ENCODE data around the gene AHCYL1. TPM values are rescaled to one million over a fixed set of nuclear protein-coding genes. Genes with fewer than 3 reads are reported as not detected.

The AHCYL1 gene
- total RNA-seq, 2 experiments from 2014 or later, result 89.6 to 92.3 TPM

DNA sequence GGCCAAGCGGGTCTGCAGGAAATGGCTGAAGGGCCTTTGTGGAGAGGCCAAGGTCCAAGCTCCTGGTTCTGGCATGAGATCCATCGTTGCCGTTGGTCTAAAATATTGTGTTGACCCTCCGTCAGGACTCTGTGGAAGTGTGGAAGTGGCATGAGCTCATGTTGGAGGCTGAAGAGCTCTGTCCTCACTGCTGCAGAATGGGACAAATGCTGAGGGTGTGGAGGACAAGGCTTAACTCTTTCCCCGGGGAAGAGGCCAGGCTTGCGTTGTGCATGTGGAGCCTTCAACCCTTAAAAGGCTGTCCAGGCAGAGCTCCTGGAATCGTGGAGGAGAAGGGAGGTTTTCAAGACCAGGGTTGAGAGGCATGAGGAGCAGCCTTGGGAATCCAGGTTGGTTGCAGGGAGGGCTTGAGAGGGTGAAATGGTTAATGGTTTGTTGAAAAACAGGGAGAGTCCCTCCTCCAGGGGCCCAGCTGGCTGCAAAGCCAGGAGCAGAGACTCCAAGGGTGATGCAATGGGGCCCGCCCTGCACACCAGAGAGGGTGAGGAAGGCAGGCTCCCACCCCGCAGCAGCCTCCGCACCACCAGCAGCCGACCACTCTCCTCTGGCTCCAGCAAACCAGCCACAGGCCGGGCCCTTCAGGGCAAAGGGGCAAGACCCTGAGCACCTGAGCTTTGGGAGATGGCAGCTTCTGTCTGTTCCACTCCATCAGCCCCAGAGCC is 6.7 kb upstream of the AHCYL1 start:
- CTCF ChIA-PET, result interaction anchor here (14.1 kb wide), 1 partner anchor 200 kb away, joined by 723 read pairs; no protein-coding TSS in a partner anchor
- Mint-ChIP-seq H3K4me3 (no peak overlapping the region), H3K4me1 (ENCODE audit: low read depth) (no peaks in the 10 kb centered on the region), H3K36me3 (no peaks in the 10 kb centered on the region), H3K27me3 (peaks cover 5% of the 10 kb centered on the region), H3K27ac (no peak overlapping the region), H3K9me3 (no peaks in the 10 kb centered on the region)
- intact Hi-C loops (cut with micrococcal nuclease), result no loop called here
- POLR2A ChIA-PET, result no interaction called here
- no peak for DNase-seq

DNA sequence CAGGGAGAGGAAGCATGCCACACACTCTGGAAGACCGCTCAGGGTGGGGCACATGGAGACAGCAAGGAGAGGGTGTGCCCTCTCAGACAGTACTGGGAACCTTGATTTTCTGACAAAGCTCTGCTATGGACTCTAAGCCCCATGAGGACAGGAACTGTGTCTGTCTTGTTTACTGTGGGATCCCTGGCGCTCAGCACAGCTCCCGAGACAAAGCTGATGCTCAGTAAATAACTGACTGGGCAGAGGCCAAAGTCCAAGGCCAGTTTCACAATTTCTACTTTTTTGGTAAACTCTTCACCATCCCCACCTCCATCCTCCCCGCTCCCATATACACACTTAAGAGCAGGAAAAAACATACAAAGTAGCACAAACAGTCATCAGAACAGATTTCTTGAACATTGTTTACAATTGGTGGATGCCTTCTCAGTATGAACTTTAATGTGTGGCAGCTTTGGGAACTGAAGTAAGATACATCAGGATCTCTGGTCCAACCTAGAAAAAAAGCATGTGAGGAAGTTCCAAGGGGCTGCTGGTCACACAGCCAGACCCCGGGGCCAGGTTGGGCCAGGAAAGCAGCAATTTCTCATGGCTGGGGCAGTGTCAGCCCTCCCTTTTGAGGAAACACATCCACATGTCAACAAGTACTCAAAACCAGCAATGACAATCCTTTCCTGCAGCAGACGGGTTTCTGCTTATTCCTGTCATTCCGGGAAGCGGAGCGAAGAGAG is 5.6 kb upstream of the AHCYL1 start:
- CTCF ChIA-PET, result interaction anchor here (14.1 kb wide), 1 partner anchor 201 kb away, joined by 723 read pairs; no protein-coding TSS in a partner anchor
- Mint-ChIP-seq H3K4me1 (ENCODE audit: low read depth) (peaks cover 1% of the 10 kb centered on the region), H3K36me3 (no peaks in the 10 kb centered on the region), H3K27me3 (peaks cover 5% of the 10 kb centered on the region), H3K27ac (no peak overlapping the region), H3K4me3 (no peak overlapping the region), H3K9me3 (no peaks in the 10 kb centered on the region)
- no peak for DNase-seq
- POLR2A ChIA-PET, result no interaction called here
- intact Hi-C loops (cut with micrococcal nuclease), result no loop called here

DNA sequence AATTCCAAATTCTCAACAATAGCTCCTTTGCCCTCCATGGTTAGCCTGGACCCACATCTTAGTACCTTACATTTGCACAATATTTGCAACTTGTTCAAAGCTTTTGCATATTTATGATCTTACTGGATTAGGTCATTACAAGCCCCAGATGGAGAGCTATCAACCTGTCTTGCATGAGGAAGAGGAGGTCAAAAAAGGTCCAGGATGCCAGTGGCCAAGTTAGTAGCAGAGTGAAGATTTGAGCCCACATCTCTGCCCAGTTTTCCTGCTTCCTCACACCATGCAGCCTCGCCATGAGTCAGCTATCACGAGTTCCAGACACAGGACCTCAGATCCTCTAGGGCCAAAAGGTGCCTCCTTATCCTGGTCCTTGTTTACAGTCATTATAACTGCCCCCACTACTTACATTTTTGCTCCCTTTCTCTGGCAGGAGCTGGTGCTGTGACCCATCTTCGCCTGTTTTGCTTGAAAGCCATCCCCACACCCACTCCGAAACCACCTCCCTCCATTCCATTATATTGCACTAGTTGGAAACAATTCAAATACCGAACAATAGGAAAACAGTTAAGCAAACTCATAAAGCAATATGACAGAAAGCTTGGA is 5.0 kb upstream of the AHCYL1 start:
- Mint-ChIP-seq H3K27me3 (peaks cover 5% of the 10 kb centered on the region), H3K27ac (no peak overlapping the region), H3K9me3 (no peaks in the 10 kb centered on the region), H3K4me1 (ENCODE audit: low read depth) (peaks cover 4% of the 10 kb centered on the region), H3K4me3 (no peak overlapping the region), H3K36me3 (peaks cover under 1% of the 10 kb centered on the region)
- POLR2A ChIA-PET, result interaction anchor here (1.2 kb wide), 1 partner anchor 202 kb away, joined by 3 read pairs; no protein-coding TSS in a partner anchor
- no peak for DNase-seq
- CTCF ChIA-PET, result interaction anchor here (14.1 kb wide), 1 partner anchor 202 kb away, joined by 723 read pairs; no protein-coding TSS in a partner anchor
- intact Hi-C loops (cut with micrococcal nuclease), result no loop called here

DNA sequence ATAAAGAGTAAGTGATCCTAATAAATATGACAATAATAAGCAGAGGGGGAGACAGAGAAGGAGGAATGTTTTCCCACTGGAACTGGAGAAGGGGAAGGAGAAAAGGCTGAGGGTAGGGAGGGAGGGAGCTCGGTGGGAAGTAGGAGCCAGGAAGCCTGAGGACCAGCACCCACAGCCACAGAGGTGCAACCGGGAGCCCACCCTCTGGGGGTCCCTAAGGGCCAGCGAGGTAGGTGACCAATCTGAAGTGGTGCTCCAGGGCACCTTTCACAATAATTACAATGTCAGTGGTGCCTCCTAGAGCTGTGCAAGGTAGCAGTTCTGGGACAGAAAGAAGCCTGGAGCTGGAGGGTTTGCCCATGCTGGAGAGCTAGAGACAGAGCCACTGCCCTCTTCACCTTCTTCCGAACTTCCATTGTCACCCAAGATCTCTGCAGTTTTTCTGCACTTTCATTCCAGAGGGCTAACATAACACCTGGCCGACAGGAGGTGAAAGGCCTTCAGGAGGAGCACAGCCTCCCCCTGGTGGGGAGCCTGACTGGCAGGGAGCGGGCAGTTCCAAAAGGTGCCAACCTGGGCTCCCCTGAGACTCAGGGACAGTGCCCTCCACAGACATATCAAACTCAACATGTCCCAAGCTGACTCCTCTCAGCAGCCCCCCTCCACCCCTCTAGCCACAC is 4.1 kb upstream of the AHCYL1 start:
- ChIA-PET CTCF (interaction anchor here (1.6 to 14.1 kb wide), 2 partner anchors 190 to 203 kb away, joined by 6 to 723 read pairs; no protein-coding TSS in a partner anchor), POLR2A (interaction anchor here (1.2 kb wide), 1 partner anchor 203 kb away, joined by 3 read pairs; no protein-coding TSS in a partner anchor)
- DNase-seq, result peak; percentile 45
- Mint-ChIP-seq H3K36me3 (peaks cover 3% of the 10 kb centered on the region), H3K4me1 (ENCODE audit: low read depth) (peaks cover 8% of the 10 kb centered on the region), H3K9me3 (no peaks in the 10 kb centered on the region), H3K27ac (peak overlapping the region; percentile 4), H3K4me3 (no peak overlapping the region), H3K27me3 (peaks cover 5% of the 10 kb centered on the region)
- intact Hi-C loops (cut with micrococcal nuclease), result no loop called here

DNA sequence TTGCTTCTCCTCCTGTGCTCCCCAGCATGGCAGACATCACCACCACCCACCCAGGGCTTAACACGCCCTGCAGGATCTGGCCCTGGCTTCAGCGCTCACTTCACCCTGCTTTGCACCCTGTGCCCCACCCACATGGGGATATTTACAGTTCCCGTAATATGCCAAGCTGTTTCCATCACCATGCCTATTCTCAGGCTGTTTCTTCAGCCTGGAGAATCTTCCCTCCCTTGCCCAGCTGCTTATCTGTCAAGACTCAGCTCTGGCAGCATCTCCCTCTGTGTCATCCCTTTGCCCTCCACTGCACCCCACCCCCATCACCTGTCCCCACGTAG is 3.6 kb upstream of the AHCYL1 start:
- intact Hi-C loops (cut with micrococcal nuclease), result no loop called here
- ChIA-PET CTCF (interaction anchor here (1.2 to 14.1 kb wide), 4 partner anchors 22 to 338 kb away, joined by 3 to 723 read pairs (median 6); no protein-coding TSS in a partner anchor), POLR2A (interaction anchor here (1.2 kb wide), 1 partner anchor 203 kb away, joined by 3 read pairs; no protein-coding TSS in a partner anchor)
- Mint-ChIP-seq H3K4me3 (no peak overlapping the region), H3K36me3 (peaks cover 4% of the 10 kb centered on the region), H3K4me1 (ENCODE audit: low read depth) (peaks cover 13% of the 10 kb centered on the region), H3K27ac (peak overlapping the region; percentile 4), H3K9me3 (no peaks in the 10 kb centered on the region), H3K27me3 (peaks cover 5% of the 10 kb centered on the region)
- no peak for DNase-seq

DNA sequence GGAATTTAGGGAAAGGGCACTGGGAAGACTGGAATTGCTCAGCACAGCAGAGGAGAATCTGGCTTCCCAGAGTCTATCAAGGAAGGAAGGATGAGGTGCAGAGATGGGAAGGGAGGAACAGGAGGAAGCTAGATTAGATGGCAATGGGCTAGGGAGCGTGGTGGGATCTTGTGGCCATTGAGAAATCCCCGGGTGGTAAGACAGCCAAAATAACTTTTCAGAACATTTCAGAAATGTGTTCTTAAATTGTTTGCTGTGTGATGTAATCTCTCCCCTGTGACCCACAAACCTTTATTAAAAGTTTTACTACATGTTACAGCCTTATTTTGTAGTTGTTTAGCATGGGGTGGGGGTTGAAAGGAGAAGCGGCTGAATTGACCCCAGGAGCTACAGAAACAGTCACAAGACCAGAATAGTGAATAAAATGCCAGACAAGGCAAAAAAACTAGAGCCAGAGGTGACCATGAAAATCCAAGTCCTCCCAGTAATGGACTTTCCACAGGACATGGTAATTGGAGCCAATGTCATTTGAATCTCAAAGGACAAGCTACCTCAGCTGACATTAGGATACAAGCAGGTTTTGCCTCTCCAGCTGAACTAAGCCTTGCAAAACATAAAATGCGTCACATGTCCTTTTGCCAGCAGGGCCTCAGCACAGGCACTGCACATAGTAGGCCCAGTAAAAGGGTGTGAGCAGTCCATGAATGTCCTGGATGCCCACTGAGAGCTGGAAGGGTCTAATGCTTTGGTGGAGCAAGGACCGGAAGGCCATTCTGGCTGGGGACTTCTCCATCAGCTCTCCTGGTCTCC is 980 bp upstream of the AHCYL1 start:
- Mint-ChIP-seq H3K27ac (no peak overlapping the region), H3K4me1 (ENCODE audit: low read depth) (peaks cover 35% of the 10 kb centered on the region), H3K9me3 (no peaks in the 10 kb centered on the region), H3K4me3 (no peak overlapping the region), H3K27me3 (no peaks in the 10 kb centered on the region), H3K36me3 (peaks cover 8% of the 10 kb centered on the region)
- intact Hi-C loops (cut with micrococcal nuclease), result loop anchor here (1.0 to 2.0 kb wide), 8 partner anchors 21 to 501 kb away; partner anchors contain the start of genes ATXN7L2 and CSF1
- ChIA-PET POLR2A (interaction anchor here (0.9 to 2.9 kb wide), 6 partner anchors 12 to 435 kb away, joined by 3 to 14 read pairs (median 6); partner anchors contain the start of gene GNAI3), CTCF (interaction anchor here (0.6 to 14.1 kb wide), 64 partner anchors 8 to 445 kb away, joined by 3 to 723 read pairs (median 6); partner anchors contain the start of genes AMPD2, CSF1, GNAI3 and GNAT2)
- no peak for DNase-seq

DNA sequence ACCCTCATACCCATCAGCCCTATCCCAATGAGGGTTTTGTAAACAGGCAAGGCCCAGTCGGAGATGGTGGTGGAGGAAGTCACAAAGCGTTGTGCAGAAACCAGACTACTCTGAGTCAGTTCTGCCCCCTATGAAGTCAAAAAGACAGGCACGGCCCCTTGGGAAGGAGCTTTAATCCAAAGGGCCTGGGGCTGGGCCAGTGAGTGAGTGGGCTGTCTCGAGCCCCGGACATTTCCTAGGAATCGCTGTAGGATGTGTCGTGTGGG is 442 bp upstream of the AHCYL1 start:
- POLR2A ChIA-PET, result interaction anchor here (0.7 to 2.9 kb wide), 18 partner anchors 10 to 438 kb away, joined by 3 to 17 read pairs (median 4); partner anchors contain the start of genes GNAI3, GNAT2, GSTM4 and RBM15
- Mint-ChIP-seq H3K4me1 (ENCODE audit: low read depth) (peaks cover 39% of the 10 kb centered on the region), H3K9me3 (no peaks in the 10 kb centered on the region), H3K4me3 (peak overlapping the region; percentile 99), H3K27ac (no peak overlapping the region), H3K27me3 (no peaks in the 10 kb centered on the region), H3K36me3 (peaks cover 8% of the 10 kb centered on the region)
- no peak for DNase-seq
- CTCF ChIA-PET, result interaction anchor here (0.6 to 14.1 kb wide), 70 partner anchors 9 to 452 kb away, joined by 3 to 723 read pairs (median 6); partner anchors contain the start of genes AMPD2, CSF1, EPS8L3 and GNAI3
- intact Hi-C loops (cut with micrococcal nuclease), result loop anchor here (1.0 to 2.0 kb wide), 8 partner anchors 21 to 501 kb away; partner anchors contain the start of genes ATXN7L2 and CSF1

DNA sequence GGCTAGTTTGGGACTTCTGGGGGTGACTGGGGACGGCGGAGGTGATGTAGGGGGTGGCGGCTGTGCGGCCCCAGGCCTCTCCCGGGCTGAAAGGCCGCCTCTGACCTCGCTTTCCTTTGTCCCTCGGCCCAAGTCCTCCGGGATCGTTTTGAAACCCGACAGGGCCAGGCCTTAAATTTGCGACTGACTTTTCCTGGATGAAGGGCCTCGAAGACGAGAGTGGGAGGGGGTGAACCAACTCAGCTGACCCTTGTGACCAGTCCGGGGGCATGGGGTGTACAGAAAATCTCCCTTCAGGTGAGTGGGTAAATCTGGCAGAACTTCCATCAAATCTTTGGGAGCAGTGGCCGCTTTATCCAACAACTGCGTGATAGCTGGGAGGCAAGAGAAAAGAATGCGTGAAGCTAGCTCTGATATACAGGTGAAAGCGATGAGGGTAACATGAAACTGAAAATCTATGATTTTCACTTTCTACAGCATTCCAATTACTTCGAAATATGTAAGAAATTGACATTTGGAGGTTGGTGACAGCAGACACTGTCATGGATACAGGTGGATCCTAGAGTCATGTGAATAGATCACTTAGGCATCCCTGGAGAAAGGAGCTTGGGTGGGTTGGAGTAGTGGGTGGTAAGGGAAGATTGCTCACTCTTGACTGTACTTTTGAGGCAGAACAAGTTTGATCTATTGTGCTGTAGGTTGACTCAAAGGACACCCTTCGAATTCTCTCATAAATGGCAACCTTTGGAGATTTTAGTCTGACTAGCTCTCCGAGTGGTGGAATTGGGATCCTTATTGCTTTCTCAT is 885 bp downstream of the AHCYL1 start:
- no peaks in the 10 kb centered on the region for H3K9me3 Mint-ChIP-seq
- ChIA-PET CTCF (interaction anchor here (0.6 to 14.1 kb wide), 46 partner anchors 10 to 663 kb away, joined by 3 to 723 read pairs (median 7); partner anchors contain the start of genes EPS8L3, GNAI3 and GSTM4), POLR2A (interaction anchor here (0.6 to 2.9 kb wide), 18 partner anchors 9 to 437 kb away, joined by 3 to 17 read pairs (median 4); partner anchors contain the start of genes GNAI3, GNAT2, RBM15 and STRIP1)
- peak overlapping the region; percentile 92 for H3K27ac Mint-ChIP-seq
- DNase-seq, result peak; percentile 31
- peaks cover 10% of the 10 kb centered on the region for H3K36me3 Mint-ChIP-seq
- intact Hi-C loops (cut with micrococcal nuclease), result loop anchor here (1.0 to 2.0 kb wide), 6 partner anchors 8 to 503 kb away; partner anchors contain the start of genes ATXN7L2 and CSF1
- peaks cover 42% of the 10 kb centered on the region for H3K4me1 Mint-ChIP-seq (ENCODE audit: low read depth)
- peak overlapping the region; percentile 99 for H3K4me3 Mint-ChIP-seq
- no peaks in the 10 kb centered on the region for H3K27me3 Mint-ChIP-seq

DNA sequence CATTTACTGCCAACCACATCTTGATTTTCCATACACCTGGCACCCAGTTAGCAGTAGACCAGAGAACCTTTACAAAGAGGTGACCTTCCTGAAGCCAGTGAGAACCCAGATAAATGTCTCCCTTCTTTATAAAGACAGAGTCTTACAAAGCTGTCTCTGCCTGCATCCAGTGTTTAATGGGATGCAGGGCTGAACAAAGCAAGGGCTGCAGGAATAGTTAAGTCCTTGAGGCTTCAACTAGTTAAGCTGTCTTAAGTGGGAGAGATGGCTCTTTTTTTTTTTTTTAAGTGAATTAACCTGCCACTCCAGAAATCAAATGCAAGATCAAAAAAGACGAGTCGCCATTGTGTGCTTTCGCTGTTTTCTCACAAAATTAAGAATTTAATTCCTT is 1.5 kb downstream of the AHCYL1 start:
- intact Hi-C loops (cut with micrococcal nuclease), result no loop called here
- ChIA-PET CTCF (interaction anchor here (1.0 to 14.1 kb wide), 14 partner anchors 10 to 441 kb away, joined by 3 to 723 read pairs (median 28); partner anchors contain the start of gene GNAI3), POLR2A (interaction anchor here (0.7 to 2.9 kb wide), 7 partner anchors 8 to 438 kb away, joined by 3 to 17 read pairs (median 3); partner anchors contain the start of gene GNAI3)
- no peaks in the 10 kb centered on the region for H3K27me3 Mint-ChIP-seq
- peak overlapping the region; percentile 99 for H3K4me3 Mint-ChIP-seq
- peak overlapping the region; percentile 92 for H3K27ac Mint-ChIP-seq
- H3K36me3 Mint-ChIP-seq, result peaks cover 10% of the 10 kb centered on the region
- peaks cover 47% of the 10 kb centered on the region for H3K4me1 Mint-ChIP-seq (ENCODE audit: low read depth)
- DNase-seq, result no peak
- H3K9me3 Mint-ChIP-seq, result no peaks in the 10 kb centered on the region

DNA sequence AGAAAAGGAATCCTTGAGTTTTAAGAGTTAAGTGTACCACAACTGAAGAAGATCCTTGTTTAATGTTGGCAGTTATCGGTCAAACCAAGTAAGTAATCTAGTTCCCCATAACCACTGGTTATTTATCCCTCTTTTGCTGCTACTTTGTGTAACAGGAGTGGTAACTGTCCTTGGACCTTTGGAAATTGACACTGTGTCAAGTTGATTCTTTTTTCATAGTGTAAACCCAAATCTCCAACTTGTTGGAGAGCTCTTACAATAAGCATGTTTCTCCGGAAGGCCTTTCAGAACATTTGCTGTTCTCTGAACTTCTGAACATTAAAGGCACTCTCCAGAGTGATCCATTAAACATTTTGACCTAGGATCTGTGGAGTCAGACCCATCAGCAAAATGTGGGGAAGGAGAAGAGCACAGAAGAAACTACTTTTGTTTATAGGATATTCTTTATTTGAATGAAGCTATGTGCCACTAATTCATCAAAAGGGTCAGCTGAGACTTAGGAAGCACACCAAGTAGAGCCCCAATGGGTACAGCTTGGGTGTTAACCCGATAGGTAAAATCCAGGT is 3.9 kb downstream of the AHCYL1 start:
- DNase-seq, result no peak
- Mint-ChIP-seq H3K36me3 (peaks cover 13% of the 10 kb centered on the region), H3K27me3 (no peaks in the 10 kb centered on the region), H3K4me3 (no peak overlapping the region), H3K4me1 (ENCODE audit: low read depth) (peaks cover 53% of the 10 kb centered on the region), H3K27ac (no peak overlapping the region), H3K9me3 (no peaks in the 10 kb centered on the region)
- ChIA-PET POLR2A (no interaction called here), CTCF (interaction anchor here (1.0 to 14.1 kb wide), 2 partner anchors 41 to 211 kb away, joined by 6 to 723 read pairs; no protein-coding TSS in a partner anchor)
- intact Hi-C loops (cut with micrococcal nuclease), result no loop called here
